Natural killer cell (primary cell): ENCODE results near the gene SLC40A1. TPM values are rescaled to one million over a fixed set of nuclear protein-coding genes. Genes with fewer than 3 reads are reported as not detected.
"Not testable (repeated sequence)": the region's sequence is repeated elsewhere in the genome, so short reads cannot be mapped to it uniquely, and the experiment has no call there.

Experiments
- ATAC-seq, 3 donors: fragments of 150-1000 bp in 2 of 3; fragments of 200-7000 bp in 1 of 3; cut with Tn5 transposase; 1 replicate in 1 of 3; 2 replicates in 2 of 3; pipeline ENCODE4 v1.10.0; 2021; ENCODE audit warnings: mild to moderate bottlenecking in 2 of 3, moderate library complexity in 2 of 3
- DNase-seq, 2 donors: peaks; one replicate each; pipeline versions ENCODE4 v3.0.0 to v3.0.0-alpha.2; 2013 to 2021; ENCODE audit warnings: mixed read lengths in 1 of 2
- H3K27ac ChIP-seq: one replicate; pipeline ENCODE4 v1.5.1; 2013; ENCODE audit warnings: mild to moderate bottlenecking, low read length
- H3K27me3 ChIP-seq: one replicate; pipeline ENCODE4 v1.6.1; 2013; ENCODE audit warnings: low read length; ENCODE audit not compliant: control insufficient read depth, insufficient read depth
- H3K36me3 ChIP-seq: one replicate; pipeline ENCODE4 v1.6.1; 2013; ENCODE audit warnings: low read length; ENCODE audit not compliant: control insufficient read depth, insufficient read depth
- H3K4me1 ChIP-seq: one replicate; pipeline ENCODE4 v1.6.1; 2013; ENCODE audit warnings: low read length; ENCODE audit not compliant: control insufficient read depth, insufficient read depth
- H3K4me3 ChIP-seq: one replicate; pipeline ENCODE4 v1.5.1; 2013; ENCODE audit warnings: low read length
- H3K9me3 ChIP-seq: one replicate; pipeline ENCODE4 v1.6.1; 2013; ENCODE audit warnings: low read length; ENCODE audit not compliant: control insufficient read depth, insufficient read depth
- H3K27ac Mint-ChIP-seq, 2 donors: one replicate each; pipeline ENCODE4 v1.8.0; 2022; ENCODE audit warnings: mild to moderate bottlenecking in 2 of 2, mixed read lengths in 2 of 2, moderate library complexity in 1 of 2
- H3K27me3 Mint-ChIP-seq, 2 donors: one replicate each; pipeline ENCODE4 v1.8.0; 2022; ENCODE audit warnings: low read depth in 2 of 2, mixed read lengths in 2 of 2
- H3K36me3 Mint-ChIP-seq: one replicate; pipeline ENCODE4 v1.8.0; 2022; ENCODE audit warnings: mixed read lengths
- H3K4me1 Mint-ChIP-seq, 2 donors: one replicate each; pipeline ENCODE4 v1.8.0; 2022; ENCODE audit warnings: mixed read lengths in 2 of 2
- H3K4me3 Mint-ChIP-seq: one replicate; pipeline ENCODE4 v1.8.0; 2022; ENCODE audit warnings: mild to moderate bottlenecking, moderate library complexity, mixed read lengths
- H3K9me3 Mint-ChIP-seq, 2 donors: one replicate each; pipeline ENCODE4 v1.8.0; 2022; ENCODE audit warnings: mixed read lengths in 2 of 2
- WGBS: methylation state at CpG from one replicate; pipeline ENCODE4 v1.1.7; 2013; ENCODE audit warnings: missing lambda C conversion rate; ENCODE audit not compliant: insufficient coverage; 5-methylcytosine and 5-hydroxymethylcytosine counted together
- intact Hi-C: fragments of 100-400 bp; cut with micrococcal nuclease; formaldehyde crosslinking; loops from one replicate; pipeline ENCODE4 v1.14.2; 2022
- total RNA-seq, 4 donors: library from RNA; stranded (reverse); fragments of 120-200 nt in 1 of 4; gene quantifications; one replicate each; pipeline versions ENCODE4 v1.2.3 to v1.2.4, GENCODE V29; 2013 to 2022
- TF ChIP-seq, protein P1 (sequence below): fragments of 200-600 bp; IDR thresholded peaks from one replicate; pipeline ENCODE4 v1.8.0; 2022; ENCODE audit warnings: antibody characterized with exemption

The SLC40A1 gene
- total RNA-seq, 3 donors from 2014 or later (not counting 1 experiment from before 2014, with no cell fraction given): 1.8 to 5.2 (median 4.4) TPM

DNA sequence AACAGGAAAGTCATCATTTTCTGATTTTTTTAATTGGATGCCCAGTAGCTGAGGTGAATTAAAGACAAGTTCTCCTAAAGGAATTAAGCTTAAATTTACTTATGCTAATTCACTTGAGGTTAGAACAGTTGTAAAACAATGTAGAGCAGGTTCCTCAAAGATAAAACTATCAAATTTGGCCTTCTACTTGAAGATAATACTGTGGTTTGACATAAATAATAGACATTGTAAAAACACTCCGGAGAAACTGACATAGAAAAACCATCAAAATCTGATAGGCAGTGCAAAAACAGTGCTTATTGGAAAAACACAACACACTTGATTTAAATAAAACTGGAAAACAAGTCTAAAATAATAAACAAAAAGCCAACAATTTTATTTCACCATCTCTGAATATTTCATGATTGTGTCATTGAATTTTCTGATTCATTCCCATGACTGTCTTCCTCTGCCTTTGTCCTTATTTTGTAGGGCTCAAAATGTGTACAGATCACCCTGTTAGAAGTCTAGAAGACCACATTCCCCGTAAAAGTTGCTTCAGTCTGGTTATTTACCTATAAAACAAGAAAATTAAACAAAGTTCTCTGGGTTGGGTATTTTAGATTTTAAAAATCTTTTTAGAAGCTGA lies 28.3 kb upstream of the SLC40A1 start:
- Histone ChIP-seq H3K4me1 (no peaks in the 10 kb centered on the region), H3K4me3 (no peak overlapping the region), H3K27ac (no peak overlapping the region), H3K27me3 (no peaks in the 10 kb centered on the region), H3K9me3 (no peaks in the 10 kb centered on the region), H3K36me3 (no peaks in the 10 kb centered on the region)
- DNase-seq (no peak), ATAC-seq (no peak)
- Mint-ChIP-seq H3K27ac (no peak overlapping the region), H3K9me3 (no peaks in the 10 kb centered on the region), H3K27me3 (peaks cover 4 to 12% of the 10 kb centered on the region in 2 donors), H3K36me3 (no peaks in the 10 kb centered on the region), H3K4me3 (no peak overlapping the region), H3K4me1 (peaks cover 4% of the 10 kb centered on the region in 2 donors)
- WGBS: 57% methylated on average over 2 of the region's 2 CpGs
- TF ChIP-seq, protein P1, sequence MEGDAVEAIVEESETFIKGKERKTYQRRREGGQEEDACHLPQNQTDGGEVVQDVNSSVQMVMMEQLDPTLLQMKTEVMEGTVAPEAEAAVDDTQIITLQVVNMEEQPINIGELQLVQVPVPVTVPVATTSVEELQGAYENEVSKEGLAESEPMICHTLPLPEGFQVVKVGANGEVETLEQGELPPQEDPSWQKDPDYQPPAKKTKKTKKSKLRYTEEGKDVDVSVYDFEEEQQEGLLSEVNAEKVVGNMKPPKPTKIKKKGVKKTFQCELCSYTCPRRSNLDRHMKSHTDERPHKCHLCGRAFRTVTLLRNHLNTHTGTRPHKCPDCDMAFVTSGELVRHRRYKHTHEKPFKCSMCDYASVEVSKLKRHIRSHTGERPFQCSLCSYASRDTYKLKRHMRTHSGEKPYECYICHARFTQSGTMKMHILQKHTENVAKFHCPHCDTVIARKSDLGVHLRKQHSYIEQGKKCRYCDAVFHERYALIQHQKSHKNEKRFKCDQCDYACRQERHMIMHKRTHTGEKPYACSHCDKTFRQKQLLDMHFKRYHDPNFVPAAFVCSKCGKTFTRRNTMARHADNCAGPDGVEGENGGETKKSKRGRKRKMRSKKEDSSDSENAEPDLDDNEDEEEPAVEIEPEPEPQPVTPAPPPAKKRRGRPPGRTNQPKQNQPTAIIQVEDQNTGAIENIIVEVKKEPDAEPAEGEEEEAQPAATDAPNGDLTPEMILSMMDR: no peak
- intact Hi-C loops: no loop called here

DNA sequence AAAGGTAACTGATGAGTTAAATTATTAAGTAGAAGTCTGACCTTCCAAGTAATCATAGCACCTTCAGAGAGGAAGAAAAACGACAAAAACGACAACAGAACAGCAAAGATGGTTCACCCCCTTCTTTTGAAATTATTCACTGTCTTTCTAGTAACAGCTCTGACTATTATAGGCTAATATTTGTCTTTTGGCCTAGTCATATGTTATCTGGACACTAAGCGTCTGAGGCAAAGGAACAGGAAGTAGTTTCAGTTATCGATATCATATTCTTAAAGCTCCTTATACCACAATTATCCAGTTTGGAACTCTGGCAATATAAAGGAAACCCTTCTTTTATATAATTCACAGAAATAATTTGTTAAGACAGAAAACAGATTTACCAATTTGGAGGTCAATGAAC lies 27.6 kb upstream of the SLC40A1 start:
- 87% methylated on average over 3 of the region's 4 CpGs for WGBS
- Mint-ChIP-seq H3K4me3 (no peak overlapping the region), H3K27me3 (peaks cover 2 to 9% of the 10 kb centered on the region in 2 donors), H3K27ac (no peak overlapping the region), H3K4me1 (peaks cover 2% of the 10 kb centered on the region in 2 donors), H3K9me3 (no peaks in the 10 kb centered on the region), H3K36me3 (no peaks in the 10 kb centered on the region)
- DNase-seq (no peak), ATAC-seq (no peak)
- H3K4me3 ChIP-seq: no peak overlapping the region
- no peaks in the 10 kb centered on the region for H3K9me3 ChIP-seq
- H3K27ac ChIP-seq: no peak overlapping the region
- H3K36me3 ChIP-seq: no peaks in the 10 kb centered on the region
- TF ChIP-seq, protein P1: no peak
- H3K4me1 ChIP-seq: no peaks in the 10 kb centered on the region
- no peaks in the 10 kb centered on the region for H3K27me3 ChIP-seq
- intact Hi-C loops: no loop called here

DNA sequence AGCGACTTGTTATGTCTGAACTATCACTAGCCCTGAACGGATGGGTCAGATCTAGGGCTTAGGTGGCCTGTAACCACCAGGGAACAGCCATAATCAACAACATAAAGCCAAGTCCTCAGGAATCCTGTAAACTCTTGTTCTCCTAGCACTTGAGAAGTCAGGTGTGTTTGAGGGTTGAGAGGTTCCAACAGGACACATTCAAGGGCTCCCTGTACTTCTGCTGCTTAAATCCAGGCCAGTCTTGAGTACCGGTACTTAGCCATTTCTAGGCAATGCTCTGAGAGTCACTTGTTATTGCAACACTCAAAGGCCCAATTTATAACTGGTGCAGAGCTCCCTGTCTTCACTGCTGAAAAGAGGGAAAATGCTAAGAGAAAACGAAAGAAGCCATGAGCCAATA lies 21.6 kb upstream of the SLC40A1 start:
- intact Hi-C loops: no loop called here
- no peaks in the 10 kb centered on the region for H3K4me1 Mint-ChIP-seq
- 86% methylated on average over 4 of the region's 4 CpGs for WGBS
- ATAC-seq (no peak), DNase-seq (no peak)
- Histone ChIP-seq H3K27me3 (no peaks in the 10 kb centered on the region), H3K27ac (no peak overlapping the region), H3K36me3 (no peaks in the 10 kb centered on the region), H3K4me1 (no peaks in the 10 kb centered on the region), H3K4me3 (no peak overlapping the region), H3K9me3 (no peaks in the 10 kb centered on the region)
- no peaks in the 10 kb centered on the region for H3K27me3 Mint-ChIP-seq
- no peak overlapping the region for H3K27ac Mint-ChIP-seq
- TF ChIP-seq, protein P1: no peak
- no peaks in the 10 kb centered on the region for H3K9me3 Mint-ChIP-seq
- H3K36me3 Mint-ChIP-seq: no peaks in the 10 kb centered on the region
- H3K4me3 Mint-ChIP-seq: no peak overlapping the region

DNA sequence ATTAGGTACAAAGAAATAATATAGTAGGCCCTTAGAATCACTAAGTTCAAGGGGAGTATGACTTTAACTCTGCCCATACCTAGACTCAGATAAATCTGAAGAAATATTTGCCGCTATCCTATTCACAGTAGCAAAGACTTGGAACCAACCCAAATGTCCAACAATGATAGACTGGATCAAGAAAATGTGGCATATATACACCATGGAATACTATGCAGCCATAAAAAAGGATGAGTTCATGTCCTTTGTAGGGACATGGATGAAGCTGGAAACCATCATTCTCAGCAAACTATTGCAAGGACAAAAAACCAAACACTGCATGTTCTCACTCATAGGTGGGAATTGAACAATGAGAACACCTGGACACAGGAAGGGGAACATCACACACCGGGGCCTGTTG lies 21.1 kb upstream of the SLC40A1 start:
- no CpG with 5 or more reads among the region's 2 CpGs for WGBS
- H3K4me3 ChIP-seq, H3K4me1 Mint-ChIP-seq, H3K4me1 ChIP-seq, DNase-seq, H3K9me3 Mint-ChIP-seq, H3K9me3 ChIP-seq, H3K36me3 ChIP-seq, H3K27ac Mint-ChIP-seq, H3K36me3 Mint-ChIP-seq, ATAC-seq, H3K4me3 Mint-ChIP-seq, H3K27me3 ChIP-seq, intact Hi-C loops, H3K27ac ChIP-seq, H3K27me3 Mint-ChIP-seq: not testable (repeated sequence)
